Activated CD8-positive, alpha-beta memory T cell treated with anti-CD3 and anti-CD28 coated beads, Interleukin-2, amount 50 U/mL, for 48 hours (primary cell): ENCODE results near the gene MAST4.
"Not testable (repeated sequence)": the region's sequence is repeated elsewhere in the genome, so short reads cannot be mapped to it uniquely, and the experiment has no call there.

ENCODE experiments used
- DNase-seq: peaks from one replicate; pipeline ENCODE4 v3.0.0-alpha.2; 2020

MAST4 gene

GRCh38 chr5:66652818-66653217 lies 56.6 kb downstream of the MAST4 start:
- DNase-seq: no peak

GRCh38 chr5:66653325-66653724 lies 57.1 kb downstream of the MAST4 start:
- DNase-seq: no peak

- no peak for DNase-seq
These were observed 59.5 kb downstream of the MAST4 start for GRCh38 chr5:66655395-66656324.

DNA sequence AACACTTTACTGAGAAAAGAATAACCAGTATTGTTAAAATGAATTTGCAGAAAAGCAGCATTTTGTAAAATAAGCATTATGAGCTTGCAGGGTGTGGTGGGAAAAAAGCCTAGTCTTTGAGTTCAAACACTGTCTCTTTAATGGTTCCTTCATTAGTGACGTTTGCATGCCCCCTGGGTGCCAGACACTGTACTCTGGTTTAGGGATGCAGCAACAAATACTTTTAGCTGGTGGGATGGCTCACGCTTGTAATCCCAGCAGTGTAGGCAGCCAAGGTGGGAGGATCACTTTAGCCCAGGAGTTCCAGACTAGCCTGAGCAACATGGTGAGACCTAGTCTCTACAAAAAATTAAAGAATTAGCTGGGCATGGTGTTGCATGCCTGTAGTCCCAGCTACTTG lies 62.3 kb downstream of the MAST4 start:
- DNase-seq: no peak

DNA sequence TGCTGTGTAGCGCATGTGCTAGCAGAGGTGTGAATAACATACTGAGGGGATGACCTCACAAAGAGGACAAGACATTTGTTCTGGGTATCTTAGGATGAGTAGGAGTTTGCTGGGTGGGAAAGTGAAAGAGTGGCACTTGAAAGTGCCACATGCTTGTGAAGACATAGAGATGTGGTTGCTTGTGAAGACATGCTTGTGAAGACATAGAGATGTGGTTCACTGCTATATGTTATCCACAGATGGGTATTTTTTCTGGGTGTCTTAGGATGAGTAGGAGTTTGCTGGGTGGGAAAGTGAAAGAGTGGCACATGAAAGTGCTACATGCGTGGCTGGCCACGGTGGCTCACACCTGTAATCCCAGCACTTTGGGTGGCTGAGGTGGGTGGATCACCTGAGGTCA lies 63.6 kb downstream of the MAST4 start:
- no peak for DNase-seq

GRCh38 chr5:66660396-66660795 lies 64.2 kb downstream of the MAST4 start:
- no peak for DNase-seq

GRCh38 chr5:66661149-66661548 lies 65.0 kb downstream of the MAST4 start:
- DNase-seq: no peak

- no peak for DNase-seq
These were observed 70.6 kb downstream of the MAST4 start for GRCh38 chr5:66666778-66667177.

DNA sequence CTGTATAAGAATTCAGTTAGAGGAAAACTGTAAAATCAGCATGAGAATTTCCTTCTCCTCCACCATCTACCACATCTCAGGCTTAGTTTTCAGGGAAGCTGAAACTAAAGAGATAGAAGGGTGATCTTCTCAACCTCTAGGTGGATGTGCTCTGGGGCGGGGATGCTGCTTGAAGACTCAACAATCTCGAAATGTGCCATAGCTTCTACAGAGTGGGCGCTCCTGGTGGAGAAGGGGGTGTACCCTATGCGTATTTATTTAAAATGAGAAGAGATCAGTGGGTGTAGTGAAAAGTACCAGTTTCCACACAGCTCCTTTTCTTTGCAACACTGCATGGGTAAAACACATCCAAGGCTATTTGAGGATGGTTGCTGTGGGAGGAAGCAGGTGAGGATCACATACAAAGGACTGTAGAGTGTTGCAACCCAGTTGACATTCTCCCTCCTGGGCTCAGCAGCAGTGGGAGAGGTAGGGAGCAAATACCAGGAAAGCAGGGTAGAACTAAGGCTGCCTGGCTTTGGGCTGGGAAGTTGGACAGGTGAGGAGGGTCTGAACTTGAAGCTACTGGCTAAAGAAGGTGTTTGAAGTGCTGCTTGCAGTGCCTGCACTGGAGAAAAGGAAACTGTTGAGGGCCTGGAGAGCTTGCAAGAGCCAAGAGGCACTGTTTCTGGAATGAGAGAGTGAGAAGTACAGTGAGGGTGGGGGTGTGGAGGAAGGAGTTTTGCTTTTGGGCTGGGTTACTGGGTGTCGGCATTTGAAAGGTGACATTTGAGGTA lies 73.1 kb downstream of the MAST4 start:
- no peak for DNase-seq

- no peak for DNase-seq
These were observed 73.6 kb downstream of the MAST4 start for GRCh38 chr5:66669862-66670195.

DNA sequence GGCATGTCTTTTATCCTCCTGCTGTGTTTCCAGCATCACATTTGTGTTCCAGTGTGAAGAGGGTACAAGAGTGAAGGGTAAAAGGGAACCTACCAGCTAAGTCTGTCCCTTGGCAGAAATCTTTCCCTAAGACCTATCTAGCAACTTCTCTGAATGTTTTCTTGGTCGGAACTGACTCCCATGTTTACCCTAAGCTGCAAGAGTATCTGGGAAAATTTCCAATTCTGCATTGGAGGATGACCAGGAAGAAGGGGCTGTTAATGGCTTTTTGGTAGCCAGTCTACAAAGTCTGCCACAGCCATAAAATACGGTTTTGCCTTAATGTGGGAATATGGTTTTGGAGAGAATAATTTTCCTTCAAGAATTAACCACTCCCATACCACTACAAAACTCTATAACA lies 75.1 kb downstream of the MAST4 start:
- no peak for DNase-seq

DNA sequence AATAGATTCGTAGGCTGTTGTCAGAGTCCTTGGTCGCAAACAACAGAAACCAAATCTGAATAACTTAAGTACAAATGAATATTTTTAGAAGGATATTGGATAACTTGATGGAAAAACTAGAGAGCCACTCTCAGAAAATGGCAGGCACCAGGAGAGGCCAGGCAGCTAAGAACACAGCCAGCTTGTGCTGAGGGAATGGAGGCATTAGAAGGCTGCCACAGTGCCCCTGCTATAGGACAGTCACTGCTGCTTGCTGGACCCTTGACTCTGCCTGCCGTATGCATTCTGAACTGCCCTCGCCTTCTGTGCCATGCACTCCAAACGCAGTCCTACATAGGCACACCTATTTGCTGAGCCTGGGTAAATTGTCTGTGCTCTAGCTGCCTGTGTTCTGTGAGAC lies 78.6 kb downstream of the MAST4 start:
- no peak for DNase-seq

GRCh38 chr5:66675406-66675805 lies 79.2 kb downstream of the MAST4 start:
- no peak for DNase-seq

- DNase-seq: no peak
These were observed 84.0 kb downstream of the MAST4 start for GRCh38 chr5:66680221-66680620.

- no peak for DNase-seq
These were observed 84.6 kb downstream of the MAST4 start for GRCh38 chr5:66680804-66681203.

DNA sequence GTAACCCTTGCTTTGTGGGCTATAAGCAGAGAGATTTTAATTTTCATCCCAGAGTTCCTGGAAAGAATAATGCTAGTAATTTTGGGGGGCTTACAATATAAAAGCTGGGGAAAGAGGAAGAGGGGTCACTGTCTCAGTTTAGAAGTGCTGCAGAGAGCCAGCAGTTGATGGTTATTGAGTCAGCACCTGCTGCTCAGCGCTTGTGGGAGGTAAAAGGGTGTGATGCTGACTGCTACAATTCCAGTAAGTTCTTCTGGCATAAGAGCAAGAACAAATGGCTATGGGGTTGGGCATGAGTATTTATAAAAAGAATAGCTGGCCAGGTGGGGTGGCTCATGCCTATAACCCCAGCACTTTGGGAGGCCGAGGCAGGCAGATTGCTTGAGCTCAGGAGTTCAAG lies 88.5 kb downstream of the MAST4 start:
- no peak for DNase-seq

- no peak for DNase-seq
These were observed 93.5 kb downstream of the MAST4 start for GRCh38 chr5:66689522-66690220.

- no peak for DNase-seq
These were observed 97.8 kb downstream of the MAST4 start for GRCh38 chr5:66694036-66694435.

DNA sequence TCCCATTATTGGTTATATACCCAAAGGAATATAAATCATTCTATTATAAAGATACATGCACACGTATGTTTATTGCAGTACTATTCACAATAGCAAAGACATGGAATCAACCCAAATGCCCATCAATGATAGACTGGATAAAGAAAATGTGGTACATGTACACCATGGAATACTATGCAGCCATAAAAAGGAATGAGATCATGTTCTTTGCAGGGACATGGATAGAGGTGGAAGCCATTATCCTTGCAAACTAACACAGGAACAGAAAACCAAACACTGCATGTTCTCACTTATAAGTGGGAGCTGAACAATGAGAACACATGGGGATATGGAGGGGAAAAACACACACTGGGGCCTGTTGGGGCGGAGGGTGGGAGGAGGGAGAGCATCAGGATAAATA lies 99.6 kb downstream of the MAST4 start:
- DNase-seq: not testable (repeated sequence)

GRCh38 chr5:66697796-66698564 lies 101.8 kb downstream of the MAST4 start:
- no peak for DNase-seq

DNA sequence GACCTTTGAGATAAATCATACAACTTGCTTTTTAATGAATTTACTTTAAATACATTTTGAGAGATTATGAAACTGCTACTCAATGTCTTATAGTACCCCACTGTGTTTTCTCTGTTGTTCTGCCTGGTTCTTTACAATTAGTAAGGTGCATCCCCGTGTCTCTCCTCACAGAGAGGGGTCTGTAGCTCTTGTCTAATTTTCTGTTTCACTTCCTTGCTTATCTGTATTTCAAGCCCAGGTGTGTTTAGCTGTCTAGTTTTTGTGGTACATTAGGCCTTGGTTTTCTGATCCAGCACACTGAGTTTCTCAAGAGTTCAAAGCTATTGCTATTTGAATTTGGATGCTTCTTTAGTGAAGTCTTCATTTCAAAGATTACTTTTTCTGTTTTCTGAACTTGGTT lies 105.1 kb downstream of the MAST4 start:
- DNase-seq: no peak

GRCh38 chr5:66702426-66702825 lies 106.2 kb downstream of the MAST4 start:
- DNase-seq: no peak
